ENCODE results near the gene ARFRP1. TPM values are rescaled to one million over a fixed set of nuclear protein-coding genes. Genes with fewer than 3 reads are reported as not detected.

The ARFRP1 gene
- total and polyA plus RNA-seq, 2 of the 13 experiments (the other 11 are each of a cell fraction or from before 2014, with no cell fraction given), result 32.0 to 51.1 TPM

DNA sequence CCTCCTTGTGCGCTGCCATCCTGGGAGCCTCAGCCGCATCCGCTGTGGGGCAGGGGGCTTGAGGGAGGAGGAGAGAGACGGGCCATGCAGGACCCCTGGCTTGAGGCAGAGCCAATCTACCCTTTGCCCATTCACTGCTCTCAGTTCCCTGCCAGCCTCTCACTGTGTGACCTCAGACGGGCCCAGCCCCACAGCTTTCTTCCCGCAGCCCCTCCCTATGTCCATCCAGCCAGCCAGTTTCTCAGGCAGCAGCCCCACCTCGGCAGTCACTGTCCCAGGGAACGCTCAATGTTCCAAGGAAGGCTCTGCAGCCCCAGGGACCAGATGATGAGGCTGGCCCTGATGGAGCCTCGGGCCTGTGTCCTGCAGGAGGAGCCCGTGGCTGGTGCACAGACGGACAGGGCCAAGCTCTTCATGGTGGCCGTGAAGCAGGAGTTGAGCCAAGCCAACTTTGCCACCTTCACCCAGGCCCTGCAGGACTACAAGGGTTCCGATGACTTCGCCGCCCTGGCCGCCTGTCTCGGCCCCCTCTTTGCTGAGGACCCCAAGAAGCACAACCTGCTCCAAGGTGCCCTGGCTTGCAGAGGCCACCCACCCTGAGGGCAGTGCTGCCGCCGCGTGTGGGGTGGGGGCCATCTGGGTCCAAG, 15.2 kb downstream of the ARFRP1 start (continued):
- TF ChIP-seq, protein P1, sequence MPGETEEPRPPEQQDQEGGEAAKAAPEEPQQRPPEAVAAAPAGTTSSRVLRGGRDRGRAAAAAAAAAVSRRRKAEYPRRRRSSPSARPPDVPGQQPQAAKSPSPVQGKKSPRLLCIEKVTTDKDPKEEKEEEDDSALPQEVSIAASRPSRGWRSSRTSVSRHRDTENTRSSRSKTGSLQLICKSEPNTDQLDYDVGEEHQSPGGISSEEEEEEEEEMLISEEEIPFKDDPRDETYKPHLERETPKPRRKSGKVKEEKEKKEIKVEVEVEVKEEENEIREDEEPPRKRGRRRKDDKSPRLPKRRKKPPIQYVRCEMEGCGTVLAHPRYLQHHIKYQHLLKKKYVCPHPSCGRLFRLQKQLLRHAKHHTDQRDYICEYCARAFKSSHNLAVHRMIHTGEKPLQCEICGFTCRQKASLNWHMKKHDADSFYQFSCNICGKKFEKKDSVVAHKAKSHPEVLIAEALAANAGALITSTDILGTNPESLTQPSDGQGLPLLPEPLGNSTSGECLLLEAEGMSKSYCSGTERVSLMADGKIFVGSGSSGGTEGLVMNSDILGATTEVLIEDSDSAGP (CRISPR knock-in tag; IDR thresholded peaks at IDR 0.05; ENCODE audit: borderline replicate concordance), result peak; percentile 62; the same call in 1 of the 2 replicates
- TF ChIP-seq ZNF33B (CRISPR knock-in tag; IDR thresholded peaks at IDR 0.05) (no peak), KDM2A (CRISPR knock-in tag; IDR thresholded peaks at IDR 0.05; ENCODE audit: borderline replicate concordance, low read depth) (peak; percentile 73; the same call in 1 of the 2 replicates), GZF1 (CRISPR knock-in tag; IDR thresholded peaks at IDR 0.05) (no peak), MAFF (IDR thresholded peaks at IDR 0.05; ENCODE audit: low read depth, low read length) (no peak), ETV5 (CRISPR knock-in tag; IDR thresholded peaks at IDR 0.05; ENCODE audit: borderline replicate concordance) (no peak), HNRNPH1 (optimal IDR thresholded peaks at IDR 0.05; ENCODE audit: low read depth, low read length) (peak; percentile 14), HMG20B (CRISPR knock-in tag; conservative IDR thresholded peaks at IDR 0.05) (no peak), ZNF570 (CRISPR knock-in tag; IDR thresholded peaks at IDR 0.05; ENCODE audit: borderline replicate concordance) (no peak), ATF1 (CRISPR knock-in tag; IDR thresholded peaks at IDR 0.05) (no peak), XRCC5 (optimal IDR thresholded peaks at IDR 0.05; ENCODE audit: low read length) (peak; percentile 23), CC2D1A (CRISPR knock-in tag; IDR thresholded peaks at IDR 0.05) (no peak), SRSF9 (IDR thresholded peaks at IDR 0.05; ENCODE audit: borderline replicate concordance, insufficient read depth, low read depth, low read length, poor library complexity, severe bottlenecking) (no peak), AGO2 (optimal IDR thresholded peaks at IDR 0.05; ENCODE audit: low read depth, low read length) (peak; percentile 90), GABPB1 (CRISPR knock-in tag; IDR thresholded peaks at IDR 0.05) (peak; percentile 13; the same call in 1 of the 2 replicates), KLF13 (CRISPR knock-in tag; IDR thresholded peaks at IDR 0.05) (no peak), AGO1 (IDR thresholded peaks at IDR 0.05; ENCODE audit: low read depth, low read length, poor library complexity, severe bottlenecking) (peak; percentile 97), TARDBP (CRISPR knock-in tag; IDR thresholded peaks at IDR 0.05) (no peak), RNF2 (conservative IDR thresholded peaks at IDR 0.05; ENCODE audit: low read depth) (no peak), CBX5 (CRISPR knock-in tag; IDR thresholded peaks at IDR 0.05; ENCODE audit: borderline replicate concordance) (peak; percentile 59; the same call in 1 of the 2 replicates)
- TF ChIP-seq, protein P2, sequence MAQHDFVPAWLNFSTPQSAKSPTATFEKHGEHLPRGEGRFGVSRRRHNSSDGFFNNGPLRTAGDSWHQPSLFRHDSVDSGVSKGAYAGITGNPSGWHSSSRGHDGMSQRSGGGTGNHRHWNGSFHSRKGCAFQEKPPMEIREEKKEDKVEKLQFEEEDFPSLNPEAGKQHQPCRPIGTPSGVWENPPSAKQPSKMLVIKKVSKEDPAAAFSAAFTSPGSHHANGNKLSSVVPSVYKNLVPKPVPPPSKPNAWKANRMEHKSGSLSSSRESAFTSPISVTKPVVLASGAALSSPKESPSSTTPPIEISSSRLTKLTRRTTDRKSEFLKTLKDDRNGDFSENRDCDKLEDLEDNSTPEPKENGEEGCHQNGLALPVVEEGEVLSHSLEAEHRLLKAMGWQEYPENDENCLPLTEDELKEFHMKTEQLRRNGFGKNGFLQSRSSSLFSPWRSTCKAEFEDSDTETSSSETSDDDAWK (CRISPR knock-in tag; IDR thresholded peaks at IDR 0.05), result no peak
- TF ChIP-seq, protein P3, sequence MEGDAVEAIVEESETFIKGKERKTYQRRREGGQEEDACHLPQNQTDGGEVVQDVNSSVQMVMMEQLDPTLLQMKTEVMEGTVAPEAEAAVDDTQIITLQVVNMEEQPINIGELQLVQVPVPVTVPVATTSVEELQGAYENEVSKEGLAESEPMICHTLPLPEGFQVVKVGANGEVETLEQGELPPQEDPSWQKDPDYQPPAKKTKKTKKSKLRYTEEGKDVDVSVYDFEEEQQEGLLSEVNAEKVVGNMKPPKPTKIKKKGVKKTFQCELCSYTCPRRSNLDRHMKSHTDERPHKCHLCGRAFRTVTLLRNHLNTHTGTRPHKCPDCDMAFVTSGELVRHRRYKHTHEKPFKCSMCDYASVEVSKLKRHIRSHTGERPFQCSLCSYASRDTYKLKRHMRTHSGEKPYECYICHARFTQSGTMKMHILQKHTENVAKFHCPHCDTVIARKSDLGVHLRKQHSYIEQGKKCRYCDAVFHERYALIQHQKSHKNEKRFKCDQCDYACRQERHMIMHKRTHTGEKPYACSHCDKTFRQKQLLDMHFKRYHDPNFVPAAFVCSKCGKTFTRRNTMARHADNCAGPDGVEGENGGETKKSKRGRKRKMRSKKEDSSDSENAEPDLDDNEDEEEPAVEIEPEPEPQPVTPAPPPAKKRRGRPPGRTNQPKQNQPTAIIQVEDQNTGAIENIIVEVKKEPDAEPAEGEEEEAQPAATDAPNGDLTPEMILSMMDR (CRISPR knock-in tag; IDR thresholded peaks at IDR 0.05), result peak; percentile 36; the same call in 1 of the 2 replicates
